ENCODE results near the gene CYB5B. TPM values are rescaled to one million over a fixed set of nuclear protein-coding genes. Genes with fewer than 3 reads are reported as not detected.

CYB5B gene
- polyA plus RNA-seq, 1 of the 3 experiments (the other 2 are of a cell fraction) = 64.4 TPM

DNA sequence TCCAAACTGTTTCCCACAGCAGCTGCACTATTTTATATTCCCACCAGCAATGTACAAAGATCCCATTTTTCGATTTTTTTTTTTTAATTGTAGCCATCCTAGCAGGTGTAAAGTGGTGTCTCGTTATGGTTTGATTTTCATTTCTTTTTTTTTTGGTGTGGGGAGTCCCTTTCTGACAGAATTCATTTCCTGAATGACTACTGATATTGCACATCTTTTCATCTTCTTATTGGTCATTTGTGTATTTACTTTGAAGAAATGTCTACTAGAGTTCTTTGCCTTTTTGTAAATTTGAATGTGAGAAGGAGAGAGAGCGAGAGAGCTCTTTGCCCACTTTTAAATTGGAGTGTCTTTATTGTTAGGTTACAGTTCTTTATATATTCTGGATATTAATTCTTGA lies 14.0 kb downstream of the CYB5B start:
- Histone ChIP-seq H3F3A (replicated peaks; ENCODE audit: insufficient read depth) (peaks cover 7% of the 10 kb centered on the region), H3K9me3 (no peaks in the 10 kb centered on the region), H3K36me3 (replicated peaks in 1 of 2; ENCODE audit: control insufficient read depth in 1 of 2, insufficient read depth in 2 of 2, low read length in 1 of 2) (peaks cover 5 to 14% of the 10 kb centered on the region in 2 experiments), H2AFZ (ENCODE audit: low read depth) (no peak overlapping the region), H3K9ac (no peak overlapping the region), H3K4me1 (ENCODE audit: control insufficient read depth in 1 of 2, insufficient read depth in 2 of 2, low read depth in 1 of 2, low read length in 1 of 2) (peaks cover 0 to 4% of the 10 kb centered on the region in 2 experiments; a peak in 2 of 4 replicates), H3K79me2 (ENCODE audit: insufficient read depth) (peaks cover 97% of the 10 kb centered on the region), H3K9me2 (no peaks in the 10 kb centered on the region), H3K4me3 (ENCODE audit: low read depth in 2 of 2, low read length in 1 of 2) (no peak overlapping the region), H3K4me2 (no peak overlapping the region), H3K27me3 (ENCODE audit: insufficient read depth) (no peaks in the 10 kb centered on the region), H4K20me1 (ENCODE audit: insufficient read depth) (no peaks in the 10 kb centered on the region), H3K27ac (ENCODE audit: low read depth in 2 of 2, low read length in 1 of 2) (no peak overlapping the region)
- ChIA-PET CTCF (no interaction called here), POLR2A (no interaction called here)
- WGBS (ENCODE audit: low lambda C conversion rate) = 94% methylated on average over 3 of the region's 3 CpGs
- TF ChIP-seq, protein P1, sequence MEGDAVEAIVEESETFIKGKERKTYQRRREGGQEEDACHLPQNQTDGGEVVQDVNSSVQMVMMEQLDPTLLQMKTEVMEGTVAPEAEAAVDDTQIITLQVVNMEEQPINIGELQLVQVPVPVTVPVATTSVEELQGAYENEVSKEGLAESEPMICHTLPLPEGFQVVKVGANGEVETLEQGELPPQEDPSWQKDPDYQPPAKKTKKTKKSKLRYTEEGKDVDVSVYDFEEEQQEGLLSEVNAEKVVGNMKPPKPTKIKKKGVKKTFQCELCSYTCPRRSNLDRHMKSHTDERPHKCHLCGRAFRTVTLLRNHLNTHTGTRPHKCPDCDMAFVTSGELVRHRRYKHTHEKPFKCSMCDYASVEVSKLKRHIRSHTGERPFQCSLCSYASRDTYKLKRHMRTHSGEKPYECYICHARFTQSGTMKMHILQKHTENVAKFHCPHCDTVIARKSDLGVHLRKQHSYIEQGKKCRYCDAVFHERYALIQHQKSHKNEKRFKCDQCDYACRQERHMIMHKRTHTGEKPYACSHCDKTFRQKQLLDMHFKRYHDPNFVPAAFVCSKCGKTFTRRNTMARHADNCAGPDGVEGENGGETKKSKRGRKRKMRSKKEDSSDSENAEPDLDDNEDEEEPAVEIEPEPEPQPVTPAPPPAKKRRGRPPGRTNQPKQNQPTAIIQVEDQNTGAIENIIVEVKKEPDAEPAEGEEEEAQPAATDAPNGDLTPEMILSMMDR (IDR thresholded peaks at IDR 0.05) = no peak
- TF ChIP-seq, protein P2, sequence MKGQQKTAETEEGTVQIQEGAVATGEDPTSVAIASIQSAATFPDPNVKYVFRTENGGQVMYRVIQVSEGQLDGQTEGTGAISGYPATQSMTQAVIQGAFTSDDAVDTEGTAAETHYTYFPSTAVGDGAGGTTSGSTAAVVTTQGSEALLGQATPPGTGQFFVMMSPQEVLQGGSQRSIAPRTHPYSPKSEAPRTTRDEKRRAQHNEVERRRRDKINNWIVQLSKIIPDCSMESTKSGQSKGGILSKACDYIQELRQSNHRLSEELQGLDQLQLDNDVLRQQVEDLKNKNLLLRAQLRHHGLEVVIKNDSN (IDR thresholded peaks at IDR 0.05; ENCODE audit: borderline replicate concordance, low read depth) = no peak
- TF ChIP-seq RXRA (IDR thresholded peaks at IDR 0.05; ENCODE audit: borderline replicate concordance, low read depth) (no peak), FOSL2 (IDR thresholded peaks at IDR 0.05; ENCODE audit: borderline replicate concordance, low read depth) (no peak), TEAD4 (IDR thresholded peaks at IDR 0.05; ENCODE audit: borderline replicate concordance, insufficient read depth) (no peak), NFIC (IDR thresholded peaks at IDR 0.05; ENCODE audit: borderline replicate concordance) (no peak), TCF12 (IDR thresholded peaks at IDR 0.05) (no peak), CHD2 (IDR thresholded peaks at IDR 0.05; ENCODE audit: low read length, partially characterized antibody) (no peak), MEF2A (IDR thresholded peaks at IDR 0.05; ENCODE audit: borderline replicate concordance, low read depth) (no peak), EZH2phosphoT487 (IDR thresholded peaks at IDR 0.05; ENCODE audit: borderline replicate concordance, low read depth) (no peak), NRF1 (IDR thresholded peaks at IDR 0.05; ENCODE audit: low read depth, low read length) (no peak)
- TF ChIP-seq, protein P3, sequence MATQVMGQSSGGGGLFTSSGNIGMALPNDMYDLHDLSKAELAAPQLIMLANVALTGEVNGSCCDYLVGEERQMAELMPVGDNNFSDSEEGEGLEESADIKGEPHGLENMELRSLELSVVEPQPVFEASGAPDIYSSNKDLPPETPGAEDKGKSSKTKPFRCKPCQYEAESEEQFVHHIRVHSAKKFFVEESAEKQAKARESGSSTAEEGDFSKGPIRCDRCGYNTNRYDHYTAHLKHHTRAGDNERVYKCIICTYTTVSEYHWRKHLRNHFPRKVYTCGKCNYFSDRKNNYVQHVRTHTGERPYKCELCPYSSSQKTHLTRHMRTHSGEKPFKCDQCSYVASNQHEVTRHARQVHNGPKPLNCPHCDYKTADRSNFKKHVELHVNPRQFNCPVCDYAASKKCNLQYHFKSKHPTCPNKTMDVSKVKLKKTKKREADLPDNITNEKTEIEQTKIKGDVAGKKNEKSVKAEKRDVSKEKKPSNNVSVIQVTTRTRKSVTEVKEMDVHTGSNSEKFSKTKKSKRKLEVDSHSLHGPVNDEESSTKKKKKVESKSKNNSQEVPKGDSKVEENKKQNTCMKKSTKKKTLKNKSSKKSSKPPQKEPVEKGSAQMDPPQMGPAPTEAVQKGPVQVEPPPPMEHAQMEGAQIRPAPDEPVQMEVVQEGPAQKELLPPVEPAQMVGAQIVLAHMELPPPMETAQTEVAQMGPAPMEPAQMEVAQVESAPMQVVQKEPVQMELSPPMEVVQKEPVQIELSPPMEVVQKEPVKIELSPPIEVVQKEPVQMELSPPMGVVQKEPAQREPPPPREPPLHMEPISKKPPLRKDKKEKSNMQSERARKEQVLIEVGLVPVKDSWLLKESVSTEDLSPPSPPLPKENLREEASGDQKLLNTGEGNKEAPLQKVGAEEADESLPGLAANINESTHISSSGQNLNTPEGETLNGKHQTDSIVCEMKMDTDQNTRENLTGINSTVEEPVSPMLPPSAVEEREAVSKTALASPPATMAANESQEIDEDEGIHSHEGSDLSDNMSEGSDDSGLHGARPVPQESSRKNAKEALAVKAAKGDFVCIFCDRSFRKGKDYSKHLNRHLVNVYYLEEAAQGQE (IDR thresholded peaks at IDR 0.05; ENCODE audit: low read depth, low read length) = no peak
- TF ChIP-seq, protein P4, sequence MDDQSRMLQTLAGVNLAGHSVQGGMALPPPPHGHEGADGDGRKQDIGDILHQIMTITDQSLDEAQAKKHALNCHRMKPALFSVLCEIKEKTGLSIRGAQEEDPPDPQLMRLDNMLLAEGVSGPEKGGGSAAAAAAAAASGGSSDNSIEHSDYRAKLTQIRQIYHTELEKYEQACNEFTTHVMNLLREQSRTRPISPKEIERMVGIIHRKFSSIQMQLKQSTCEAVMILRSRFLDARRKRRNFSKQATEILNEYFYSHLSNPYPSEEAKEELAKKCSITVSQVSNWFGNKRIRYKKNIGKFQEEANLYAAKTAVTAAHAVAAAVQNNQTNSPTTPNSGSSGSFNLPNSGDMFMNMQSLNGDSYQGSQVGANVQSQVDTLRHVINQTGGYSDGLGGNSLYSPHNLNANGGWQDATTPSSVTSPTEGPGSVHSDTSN (IDR thresholded peaks at IDR 0.05) = no peak
- TF ChIP-seq, protein P5, sequence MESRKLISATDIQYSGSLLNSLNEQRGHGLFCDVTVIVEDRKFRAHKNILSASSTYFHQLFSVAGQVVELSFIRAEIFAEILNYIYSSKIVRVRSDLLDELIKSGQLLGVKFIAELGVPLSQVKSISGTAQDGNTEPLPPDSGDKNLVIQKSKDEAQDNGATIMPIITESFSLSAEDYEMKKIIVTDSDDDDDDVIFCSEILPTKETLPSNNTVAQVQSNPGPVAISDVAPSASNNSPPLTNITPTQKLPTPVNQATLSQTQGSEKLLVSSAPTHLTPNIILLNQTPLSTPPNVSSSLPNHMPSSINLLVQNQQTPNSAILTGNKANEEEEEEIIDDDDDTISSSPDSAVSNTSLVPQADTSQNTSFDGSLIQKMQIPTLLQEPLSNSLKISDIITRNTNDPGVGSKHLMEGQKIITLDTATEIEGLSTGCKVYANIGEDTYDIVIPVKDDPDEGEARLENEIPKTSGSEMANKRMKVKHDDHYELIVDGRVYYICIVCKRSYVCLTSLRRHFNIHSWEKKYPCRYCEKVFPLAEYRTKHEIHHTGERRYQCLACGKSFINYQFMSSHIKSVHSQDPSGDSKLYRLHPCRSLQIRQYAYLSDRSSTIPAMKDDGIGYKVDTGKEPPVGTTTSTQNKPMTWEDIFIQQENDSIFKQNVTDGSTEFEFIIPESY (IDR thresholded peaks at IDR 0.05; ENCODE audit: borderline replicate concordance, low read depth) = no peak
- DNase-seq = no peak

All from SK-N-SH (cell line).